ENCODE measurements around the gene CCL11.

The CCL11 gene

DNA sequence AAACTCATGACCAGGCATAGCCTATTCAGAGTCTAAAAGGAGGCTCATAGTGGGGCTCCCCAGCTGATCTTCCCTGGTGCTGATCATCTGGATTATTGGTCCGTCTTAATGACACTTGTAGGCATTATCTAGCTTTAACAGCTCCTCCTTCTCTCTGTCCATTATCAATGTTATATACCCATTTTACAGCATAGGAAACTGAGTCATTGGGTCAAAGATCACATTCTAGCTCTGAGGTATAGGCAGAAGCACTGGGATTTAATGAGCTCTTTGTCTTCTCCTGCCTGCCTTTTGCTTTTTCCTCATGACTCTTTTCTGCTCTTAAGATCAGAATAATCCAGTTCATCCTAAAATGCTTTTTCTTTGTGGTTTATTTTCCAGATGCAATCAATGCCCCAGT lies 29.7 kb upstream of the CCL11 start:
- peaks cover 12% of the 10 kb centered on the region for H3K4me1 ChIP-seq (ENCODE audit: control insufficient read depth, insufficient read depth, low read length)
- ChIA-PET CTCF (interaction anchor here (0.8 to 3.4 kb wide), 6 partner anchors 15 to 477 kb away, joined by 3 to 22 read pairs (median 6); no protein-coding TSS in a partner anchor), POLR2A (interaction anchor here (1.0 kb wide), 1 partner anchor 16 kb away, joined by 4 read pairs; no protein-coding TSS in a partner anchor)
- no peaks in the 10 kb centered on the region for H3K36me3 ChIP-seq (ENCODE audit: control insufficient read depth in 2 of 2, insufficient read depth in 1 of 2, low read length in 2 of 2)
- TF ChIP-seq KLF7 (tag by site-specific recombination; IDR thresholded peaks at IDR 0.05; ENCODE audit: borderline replicate concordance) (no peak), FEZF1 (tag by site-specific recombination; IDR thresholded peaks at IDR 0.05) (no peak), ZNF670 (tag by site-specific recombination; IDR thresholded peaks at IDR 0.05; ENCODE audit: low read depth) (no peak)
- no peaks in the 10 kb centered on the region for H3K9me3 ChIP-seq (ENCODE audit: control insufficient read depth, insufficient read depth, low read depth, low read length)
- no peak overlapping the region for H3K27ac ChIP-seq (ENCODE audit: extremely low read depth, low read depth, low read length)
- H3K4me3 ChIP-seq (ENCODE audit: low read depth, low read length) = no peak overlapping the region

DNA sequence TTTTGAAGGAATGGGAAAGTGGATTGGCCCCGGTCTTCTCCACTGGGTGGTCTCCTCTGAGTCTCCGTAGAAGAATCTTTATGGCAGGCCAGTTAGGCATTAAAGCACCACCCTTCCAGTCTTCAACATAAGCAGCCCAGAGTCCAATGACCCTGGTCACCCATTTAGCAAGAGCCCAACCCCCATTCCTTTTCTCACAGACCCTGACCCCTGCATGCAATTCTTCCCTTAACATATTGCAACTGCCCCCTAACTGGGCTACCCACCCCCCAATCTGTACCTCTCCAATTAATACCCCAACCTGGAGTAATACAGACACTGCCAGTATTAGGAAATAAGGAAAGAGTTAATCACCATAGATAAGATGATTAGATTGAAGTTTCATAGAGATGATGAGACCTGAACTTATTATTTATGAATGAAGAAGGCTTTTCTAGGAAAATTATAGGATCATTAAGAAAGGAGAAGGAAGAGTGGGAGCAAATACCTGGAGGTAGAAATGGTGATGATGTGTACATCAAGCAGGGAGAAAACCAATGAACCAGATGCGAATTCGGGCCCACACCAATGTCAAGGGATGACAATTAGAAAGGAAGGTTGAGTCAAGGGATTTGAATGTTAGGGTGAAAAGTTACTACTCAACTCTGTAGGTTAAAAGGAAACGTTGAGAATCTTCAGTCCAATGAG lies 28.1 kb upstream of the CCL11 start:
- TF ChIP-seq, protein P1, sequence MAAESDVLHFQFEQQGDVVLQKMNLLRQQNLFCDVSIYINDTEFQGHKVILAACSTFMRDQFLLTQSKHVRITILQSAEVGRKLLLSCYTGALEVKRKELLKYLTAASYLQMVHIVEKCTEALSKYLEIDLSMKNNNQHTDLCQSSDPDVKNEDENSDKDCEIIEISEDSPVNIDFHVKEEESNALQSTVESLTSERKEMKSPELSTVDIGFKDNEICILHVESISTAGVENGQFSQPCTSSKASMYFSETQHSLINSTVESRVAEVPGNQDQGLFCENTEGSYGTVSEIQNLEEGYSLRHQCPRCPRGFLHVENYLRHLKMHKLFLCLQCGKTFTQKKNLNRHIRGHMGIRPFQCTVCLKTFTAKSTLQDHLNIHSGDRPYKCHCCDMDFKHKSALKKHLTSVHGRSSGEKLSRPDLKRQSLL (tag by site-specific recombination; IDR thresholded peaks at IDR 0.05) = no peak
- TF ChIP-seq MYNN (tag by site-specific recombination; IDR thresholded peaks at IDR 0.05; ENCODE audit: borderline replicate concordance) (no peak), ZNF513 (tag by site-specific recombination; IDR thresholded peaks at IDR 0.05) (no peak), ZNF768 (tag by site-specific recombination; IDR thresholded peaks at IDR 0.05) (no peak), FEZF1 (tag by site-specific recombination; IDR thresholded peaks at IDR 0.05) (no peak), ZFP37 (tag by site-specific recombination; IDR thresholded peaks at IDR 0.05) (no peak), BCL11A (tag by site-specific recombination; IDR thresholded peaks at IDR 0.05; ENCODE audit: low read depth) (no peak), GLIS1 (tag by site-specific recombination; IDR thresholded peaks at IDR 0.05) (no peak), ZNF223 (tag by site-specific recombination; IDR thresholded peaks at IDR 0.05) (no peak), ZNF114 (tag by site-specific recombination; IDR thresholded peaks at IDR 0.05) (no peak), ZNF335 (tag by site-specific recombination; conservative IDR thresholded peaks at IDR 0.05) (no peak), ZNF248 (tag by site-specific recombination; IDR thresholded peaks at IDR 0.05) (no peak), WT1 (tag by site-specific recombination; IDR thresholded peaks at IDR 0.05) (no peak), ZNF132 (tag by site-specific recombination; IDR thresholded peaks at IDR 0.05; ENCODE audit: borderline replicate concordance) (no peak), MEIS1 (CRISPR knock-in tag; IDR thresholded peaks at IDR 0.05; ENCODE audit: borderline replicate concordance) (no peak), ZNF777 (tag by site-specific recombination; IDR thresholded peaks at IDR 0.05; ENCODE audit: borderline replicate concordance) (no peak)
- TF ChIP-seq, protein P2, sequence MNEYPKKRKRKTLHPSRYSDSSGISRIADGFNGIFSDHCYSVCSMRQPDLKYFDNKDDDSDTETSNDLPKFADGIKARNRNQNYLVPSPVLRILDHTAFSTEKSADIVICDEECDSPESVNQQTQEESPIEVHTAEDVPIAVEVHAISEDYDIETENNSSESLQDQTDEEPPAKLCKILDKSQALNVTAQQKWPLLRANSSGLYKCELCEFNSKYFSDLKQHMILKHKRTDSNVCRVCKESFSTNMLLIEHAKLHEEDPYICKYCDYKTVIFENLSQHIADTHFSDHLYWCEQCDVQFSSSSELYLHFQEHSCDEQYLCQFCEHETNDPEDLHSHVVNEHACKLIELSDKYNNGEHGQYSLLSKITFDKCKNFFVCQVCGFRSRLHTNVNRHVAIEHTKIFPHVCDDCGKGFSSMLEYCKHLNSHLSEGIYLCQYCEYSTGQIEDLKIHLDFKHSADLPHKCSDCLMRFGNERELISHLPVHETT (tag by site-specific recombination; IDR thresholded peaks at IDR 0.05) = no peak
- TF ChIP-seq, protein P3, sequence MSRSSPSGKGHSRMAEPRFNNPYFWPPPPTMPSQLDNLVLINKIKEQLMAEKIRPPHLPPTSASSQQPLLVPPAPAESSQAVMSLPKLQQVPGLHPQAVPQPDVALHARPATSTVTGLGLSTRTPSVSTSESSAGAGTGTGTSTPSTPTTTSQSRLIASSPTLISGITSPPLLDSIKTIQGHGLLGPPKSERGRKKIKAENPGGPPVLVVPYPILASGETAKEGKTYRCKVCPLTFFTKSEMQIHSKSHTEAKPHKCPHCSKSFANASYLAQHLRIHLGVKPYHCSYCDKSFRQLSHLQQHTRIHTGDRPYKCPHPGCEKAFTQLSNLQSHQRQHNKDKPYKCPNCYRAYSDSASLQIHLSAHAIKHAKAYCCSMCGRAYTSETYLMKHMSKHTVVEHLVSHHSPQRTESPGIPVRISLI (tag by site-specific recombination; IDR thresholded peaks at IDR 0.05) = no peak
- H3K27ac ChIP-seq (ENCODE audit: extremely low read depth, low read depth, low read length) = no peak overlapping the region
- no peaks in the 10 kb centered on the region for H3K9me3 ChIP-seq (ENCODE audit: control insufficient read depth, insufficient read depth, low read depth, low read length)
- no peaks in the 10 kb centered on the region for H3K36me3 ChIP-seq (ENCODE audit: control insufficient read depth in 2 of 2, insufficient read depth in 1 of 2, low read length in 2 of 2)
- H3K4me3 ChIP-seq (ENCODE audit: low read depth, low read length) = no peak overlapping the region
- CTCF ChIA-PET = interaction anchor here (0.7 to 3.4 kb wide), 5 partner anchors 49 to 209 kb away, joined by 3 to 22 read pairs (median 4); no protein-coding TSS in a partner anchor
- POLR2A ChIA-PET = no interaction called here
- H3K4me1 ChIP-seq (ENCODE audit: control insufficient read depth, insufficient read depth, low read length) = peaks cover 12% of the 10 kb centered on the region

All from HEK293 (cell line).